NB4 (cell line): Measurements from ENCODE around the gene CD46.

Experiments
- POLR2A ChIP-seq: IDR thresholded peaks from 2 replicates; pipeline ENCODE4 v1.6.1; 2011; ENCODE audit warnings: mild to moderate bottlenecking; ENCODE audit not compliant: insufficient read length; ENCODE audit errors: extremely low read depth
- TF ChIP-seq, protein P1 (sequence below): IDR thresholded peaks from one replicate; pipeline ENCODE4 v1.5.1; 2012; ENCODE audit warnings: low read depth, low read length

DNA sequence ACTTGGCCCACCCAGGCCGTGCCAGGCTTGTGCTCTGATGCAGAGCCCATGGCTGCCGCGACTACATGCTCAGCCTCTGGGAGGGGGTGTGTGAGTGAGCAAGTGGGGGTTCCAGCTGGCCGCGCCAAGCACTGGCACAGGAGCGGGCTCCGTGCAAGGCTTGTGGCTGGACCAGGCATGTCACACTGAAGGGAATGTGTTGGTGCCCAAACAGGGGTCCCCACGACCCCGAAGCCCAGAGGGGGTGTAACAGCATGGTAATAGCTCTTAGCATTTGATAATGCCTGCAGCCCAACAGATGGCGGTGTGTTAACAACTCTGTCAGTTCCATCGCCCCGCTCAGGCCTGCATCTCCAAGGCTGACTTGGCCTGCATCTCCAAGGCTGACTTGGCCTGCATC is 38.3 kb upstream of the CD46 start:
- TF ChIP-seq, protein P1, sequence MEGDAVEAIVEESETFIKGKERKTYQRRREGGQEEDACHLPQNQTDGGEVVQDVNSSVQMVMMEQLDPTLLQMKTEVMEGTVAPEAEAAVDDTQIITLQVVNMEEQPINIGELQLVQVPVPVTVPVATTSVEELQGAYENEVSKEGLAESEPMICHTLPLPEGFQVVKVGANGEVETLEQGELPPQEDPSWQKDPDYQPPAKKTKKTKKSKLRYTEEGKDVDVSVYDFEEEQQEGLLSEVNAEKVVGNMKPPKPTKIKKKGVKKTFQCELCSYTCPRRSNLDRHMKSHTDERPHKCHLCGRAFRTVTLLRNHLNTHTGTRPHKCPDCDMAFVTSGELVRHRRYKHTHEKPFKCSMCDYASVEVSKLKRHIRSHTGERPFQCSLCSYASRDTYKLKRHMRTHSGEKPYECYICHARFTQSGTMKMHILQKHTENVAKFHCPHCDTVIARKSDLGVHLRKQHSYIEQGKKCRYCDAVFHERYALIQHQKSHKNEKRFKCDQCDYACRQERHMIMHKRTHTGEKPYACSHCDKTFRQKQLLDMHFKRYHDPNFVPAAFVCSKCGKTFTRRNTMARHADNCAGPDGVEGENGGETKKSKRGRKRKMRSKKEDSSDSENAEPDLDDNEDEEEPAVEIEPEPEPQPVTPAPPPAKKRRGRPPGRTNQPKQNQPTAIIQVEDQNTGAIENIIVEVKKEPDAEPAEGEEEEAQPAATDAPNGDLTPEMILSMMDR: no peak
- TF ChIP-seq POLR2A: no peak
